Loucy (cell line): ENCODE measurements around the gene ORMDL3.

Experiments used
- EZH2phosphoT487 ChIP-seq: fragments of 200-600 bp; IDR thresholded peaks from 2 replicates; pipeline ENCODE4 v1.6.1; 2018; ENCODE audit warnings: antibody characterized with exemption, mild to moderate bottlenecking, moderate library complexity, borderline replicate concordance
- TF ChIP-seq, protein P1 (sequence below): fragments of 200-600 bp; sonication (generic); conservative IDR thresholded peaks from 2 replicates; pipeline ENCODE4 v1.5.1; 2014; ENCODE audit warnings: mild to moderate bottlenecking, antibody characterized with exemption, low read length

DNA sequence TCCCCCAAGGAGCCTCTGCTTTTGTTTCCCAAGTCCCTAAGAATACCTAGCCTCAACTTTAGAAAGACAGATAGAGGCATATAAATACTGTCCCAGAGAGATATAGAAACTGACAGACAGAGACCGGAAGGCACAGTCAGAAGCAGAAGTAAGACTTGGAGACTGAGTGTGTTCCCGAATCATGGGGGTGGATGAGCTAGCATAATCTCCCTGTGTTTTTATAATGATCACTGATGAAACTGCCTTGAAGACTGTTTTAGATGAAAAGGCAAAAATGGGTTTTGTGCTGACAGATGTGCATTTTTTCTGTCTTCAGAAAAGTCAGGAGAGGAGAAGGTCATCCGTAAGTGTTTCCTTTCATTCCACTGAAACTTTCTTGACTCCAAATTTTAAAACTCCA lies 44.9 kb upstream of the ORMDL3 start:
- TF ChIP-seq, protein P1, sequence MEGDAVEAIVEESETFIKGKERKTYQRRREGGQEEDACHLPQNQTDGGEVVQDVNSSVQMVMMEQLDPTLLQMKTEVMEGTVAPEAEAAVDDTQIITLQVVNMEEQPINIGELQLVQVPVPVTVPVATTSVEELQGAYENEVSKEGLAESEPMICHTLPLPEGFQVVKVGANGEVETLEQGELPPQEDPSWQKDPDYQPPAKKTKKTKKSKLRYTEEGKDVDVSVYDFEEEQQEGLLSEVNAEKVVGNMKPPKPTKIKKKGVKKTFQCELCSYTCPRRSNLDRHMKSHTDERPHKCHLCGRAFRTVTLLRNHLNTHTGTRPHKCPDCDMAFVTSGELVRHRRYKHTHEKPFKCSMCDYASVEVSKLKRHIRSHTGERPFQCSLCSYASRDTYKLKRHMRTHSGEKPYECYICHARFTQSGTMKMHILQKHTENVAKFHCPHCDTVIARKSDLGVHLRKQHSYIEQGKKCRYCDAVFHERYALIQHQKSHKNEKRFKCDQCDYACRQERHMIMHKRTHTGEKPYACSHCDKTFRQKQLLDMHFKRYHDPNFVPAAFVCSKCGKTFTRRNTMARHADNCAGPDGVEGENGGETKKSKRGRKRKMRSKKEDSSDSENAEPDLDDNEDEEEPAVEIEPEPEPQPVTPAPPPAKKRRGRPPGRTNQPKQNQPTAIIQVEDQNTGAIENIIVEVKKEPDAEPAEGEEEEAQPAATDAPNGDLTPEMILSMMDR = no peak
- TF ChIP-seq EZH2phosphoT487 = no peak
